Hindlimb muscle (tissue), 1 donor: ENCODE measurements around the gene GJC3. TPM values are rescaled to one million over a fixed set of nuclear protein-coding genes. Genes with fewer than 3 reads are reported as not detected.

Source experiments
- polyA plus RNA-seq: library from polyadenylated mRNA; unstranded; fragments of 120-200 nt; gene quantifications from one replicate; pipeline ENCODE4 v1.2.1, GENCODE V29; 2013; ENCODE audit not compliant: insufficient read length

The GJC3 gene
- polyA plus RNA-seq, 1 donor = 0.70 TPM

Other genes with a start within 250 kb of the GJC3 start
- gene CYP3A5, start 249.6 kb downstream of the GJC3 start, polyA plus RNA-seq = 1.0 TPM
- not detected for gene CYP3A7, start 194.4 kb downstream of the GJC3 start, polyA plus RNA-seq
- gene CYP3A4, start 145.4 kb downstream of the GJC3 start, polyA plus RNA-seq = not detected
- gene CYP3A43, start 101.6 kb downstream of the GJC3 start, polyA plus RNA-seq = not detected
- gene OR2AE1, start 52.6 kb downstream of the GJC3 start, polyA plus RNA-seq = not detected
- gene TRIM4, start 10.1 kb downstream of the GJC3 start, polyA plus RNA-seq = 17.5 TPM
- 1.2 TPM for gene AZGP1, start 46.4 kb upstream of the GJC3 start, polyA plus RNA-seq
- gene ZKSCAN1, start 86.0 kb upstream of the GJC3 start, polyA plus RNA-seq = 28.9 TPM
- 12.4 TPM for gene ZSCAN21, start 120.2 kb upstream of the GJC3 start, polyA plus RNA-seq
- gene ZNF3, start 152.1 kb upstream of the GJC3 start, polyA plus RNA-seq = 29.8 TPM
- 92.1 TPM for gene COPS6, start 159.3 kb upstream of the GJC3 start, polyA plus RNA-seq
- gene MCM7, start 171.8 kb upstream of the GJC3 start, polyA plus RNA-seq = 76.6 TPM
- 23.9 TPM for gene AP4M1, start 172.0 kb upstream of the GJC3 start, polyA plus RNA-seq
- 39.0 TPM for gene TAF6, start 189.7 kb upstream of the GJC3 start, polyA plus RNA-seq
- 29.7 TPM for gene CNPY4, start 190.0 kb upstream of the GJC3 start, polyA plus RNA-seq
- 1.5 TPM for gene MBLAC1, start 197.3 kb upstream of the GJC3 start, polyA plus RNA-seq
- 59.5 TPM for gene LAMTOR4, start 219.3 kb upstream of the GJC3 start, polyA plus RNA-seq
- 12.1 TPM for gene TRAPPC14, start 229.1 kb upstream of the GJC3 start, polyA plus RNA-seq
- gene GAL3ST4, start 239.0 kb upstream of the GJC3 start, polyA plus RNA-seq = 12.8 TPM
- 10.1 TPM for gene GPC2, start 247.8 kb upstream of the GJC3 start, polyA plus RNA-seq
- gene STAG3, start 248.3 kb upstream of the GJC3 start, polyA plus RNA-seq = 25.7 TPM